ENCODE results near the gene RNU6-1.

RNU6-1 gene

DNA sequence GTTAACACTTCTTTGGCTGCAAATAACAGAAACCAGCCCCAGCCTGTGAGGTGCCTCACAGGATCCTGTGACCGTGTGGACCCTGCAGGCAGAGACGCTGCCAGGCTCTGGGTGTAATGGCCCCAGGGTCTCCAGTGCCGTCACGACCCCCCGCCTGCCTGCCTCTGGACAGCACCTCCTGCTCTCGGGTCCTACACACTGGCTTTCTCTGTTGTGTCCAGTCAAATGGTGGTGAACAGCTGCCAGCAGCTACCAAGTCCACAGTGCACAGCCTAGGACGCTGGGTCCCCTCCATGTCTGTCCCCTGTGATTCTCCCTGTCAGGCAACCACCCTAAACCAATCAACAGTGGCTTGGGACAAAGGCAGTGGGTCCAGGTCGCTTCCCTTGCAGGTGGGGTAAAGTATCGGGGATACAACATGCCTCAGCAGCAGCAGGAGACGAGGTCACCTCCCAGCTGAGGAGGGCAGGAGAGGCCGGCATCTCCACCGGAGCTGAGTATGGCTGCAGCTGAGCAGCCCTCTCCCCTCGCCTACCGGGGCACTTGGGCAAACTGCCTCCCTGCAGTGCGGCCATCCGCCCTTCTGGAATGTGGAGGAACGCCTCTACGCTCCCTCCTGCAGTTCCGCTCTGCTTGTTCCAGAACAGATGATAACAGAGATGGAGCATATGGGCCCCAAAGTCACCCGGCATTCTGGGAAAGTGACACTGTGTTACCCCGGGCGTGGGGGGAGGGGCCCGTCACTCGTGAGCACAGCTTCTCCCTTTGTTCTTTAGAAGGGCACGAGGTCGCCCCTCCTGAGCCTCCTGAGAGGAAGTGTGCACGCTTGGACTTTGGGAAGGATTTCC is 35.6 kb downstream of the RNU6-1 start:
- Histone ChIP-seq H3K9ac (ENCODE audit: low read length) (no peak overlapping the region), H3K27me3 (replicated peaks; ENCODE audit: control insufficient read depth, insufficient read depth, low read length) (no peaks in the 10 kb centered on the region), H3K36me3 (ENCODE audit: control insufficient read depth, insufficient read depth, low read length, severe bottlenecking) (peaks cover 8% of the 10 kb centered on the region), H3K4me1 (ENCODE audit: control insufficient read depth, insufficient read depth, low read length) (no peaks in the 10 kb centered on the region), H3K9me3 (ENCODE audit: control insufficient read depth, low read length) (no peaks in the 10 kb centered on the region), H3K4me3 (ENCODE audit: low read length) (no peak overlapping the region)
- no peak for DNase-seq (ENCODE audit: low read depth)

GRCh38 chr15:67803299-67803698 is 36.5 kb downstream of the RNU6-1 start:
- H3K9me3 ChIP-seq (ENCODE audit: control insufficient read depth, low read length) = no peaks in the 10 kb centered on the region
- peaks cover 5% of the 10 kb centered on the region for H3K36me3 ChIP-seq (ENCODE audit: control insufficient read depth, insufficient read depth, low read length, severe bottlenecking)
- no peak overlapping the region for H3K4me3 ChIP-seq (ENCODE audit: low read length)
- no peaks in the 10 kb centered on the region for H3K27me3 ChIP-seq (replicated peaks; ENCODE audit: control insufficient read depth, insufficient read depth, low read length)
- no peaks in the 10 kb centered on the region for H3K4me1 ChIP-seq (ENCODE audit: control insufficient read depth, insufficient read depth, low read length)
- DNase-seq (ENCODE audit: low read depth) = no peak
- no peak overlapping the region for H3K9ac ChIP-seq (ENCODE audit: low read length)

DNA sequence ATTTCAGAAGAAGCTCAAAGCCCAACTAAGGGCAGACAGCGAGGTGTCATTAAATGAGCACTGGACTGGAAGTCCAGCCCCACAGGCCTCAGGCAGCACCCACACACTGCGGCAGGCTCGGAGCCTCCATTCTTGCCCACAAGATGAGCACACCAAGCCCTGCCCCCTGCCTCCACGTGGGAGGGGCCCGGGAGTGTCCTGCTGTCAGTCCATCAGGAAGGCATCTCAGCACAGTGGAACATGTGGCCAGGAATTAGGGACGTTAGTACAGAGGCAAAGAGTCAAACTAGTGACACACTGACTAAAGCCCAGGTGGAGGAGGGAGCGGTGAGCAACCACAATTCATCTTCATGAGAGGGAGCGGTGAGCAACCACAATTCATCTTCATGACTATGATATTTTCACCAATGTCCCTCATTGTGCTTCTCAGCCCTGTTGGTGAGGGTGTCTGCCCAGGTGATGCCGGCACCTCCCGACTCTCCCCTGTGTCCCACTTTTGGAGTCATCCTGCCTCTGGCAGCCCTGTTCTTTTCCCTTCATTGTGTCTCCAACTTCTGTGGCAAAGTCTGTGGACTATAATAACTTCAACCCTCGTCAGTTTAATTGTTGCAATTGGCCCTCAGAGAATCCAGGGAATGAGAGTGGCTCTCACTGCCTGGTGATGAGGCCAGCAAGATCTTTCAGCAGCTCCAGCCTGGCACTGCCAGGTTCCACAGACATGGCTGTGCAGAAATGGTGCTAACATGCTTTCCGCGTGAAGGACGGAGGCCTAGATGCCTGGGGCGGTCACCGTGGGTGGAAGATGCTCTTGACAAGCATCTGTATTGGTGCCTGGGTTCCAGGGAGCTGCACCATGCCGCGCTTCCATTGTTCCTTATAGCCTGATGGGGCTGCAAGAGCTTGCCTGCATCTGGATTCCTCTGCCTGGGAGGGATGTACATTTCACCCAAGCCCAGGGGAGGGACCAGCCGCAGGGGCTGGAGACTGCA is 37.6 kb downstream of the RNU6-1 start:
- Histone ChIP-seq H3K9ac (ENCODE audit: low read length) (no peak overlapping the region), H3K4me1 (ENCODE audit: control insufficient read depth, insufficient read depth, low read length) (no peaks in the 10 kb centered on the region), H3K36me3 (ENCODE audit: control insufficient read depth, insufficient read depth, low read length, severe bottlenecking) (peaks cover 5% of the 10 kb centered on the region), H3K9me3 (ENCODE audit: control insufficient read depth, low read length) (no peaks in the 10 kb centered on the region), H3K27me3 (replicated peaks; ENCODE audit: control insufficient read depth, insufficient read depth, low read length) (no peaks in the 10 kb centered on the region), H3K4me3 (ENCODE audit: low read length) (no peak overlapping the region)
- DNase-seq (ENCODE audit: low read depth) = no peak

DNA sequence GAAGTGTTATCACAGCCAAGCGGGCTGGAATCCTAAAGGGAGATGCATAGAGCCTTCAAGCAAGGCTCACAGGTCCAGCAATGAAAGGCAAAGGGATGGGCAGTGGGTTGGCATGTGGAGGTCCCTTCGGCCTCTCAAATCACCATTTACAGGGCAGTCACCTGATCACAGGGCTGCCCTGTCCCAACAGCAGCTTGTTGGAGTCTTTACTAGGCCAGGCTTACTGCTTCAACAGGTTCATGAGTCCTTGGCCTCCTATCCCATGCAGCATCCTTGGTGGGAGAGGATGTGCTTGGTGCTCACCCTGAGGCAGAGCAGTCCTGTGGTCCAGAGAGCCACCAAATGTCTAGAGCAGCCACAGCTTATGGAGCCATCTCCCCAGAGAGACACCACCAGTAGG is 38.7 kb downstream of the RNU6-1 start:
- H3K36me3 ChIP-seq (ENCODE audit: control insufficient read depth, insufficient read depth, low read length, severe bottlenecking) = peaks cover 7% of the 10 kb centered on the region
- H3K9ac ChIP-seq (ENCODE audit: low read length) = no peak overlapping the region
- no peak overlapping the region for H3K4me3 ChIP-seq (ENCODE audit: low read length)
- no peaks in the 10 kb centered on the region for H3K27me3 ChIP-seq (replicated peaks; ENCODE audit: control insufficient read depth, insufficient read depth, low read length)
- DNase-seq (ENCODE audit: low read depth) = no peak
- no peaks in the 10 kb centered on the region for H3K9me3 ChIP-seq (ENCODE audit: control insufficient read depth, low read length)
- no peaks in the 10 kb centered on the region for H3K4me1 ChIP-seq (ENCODE audit: control insufficient read depth, insufficient read depth, low read length)

GRCh38 chr15:67799801-67800205 is 40.0 kb downstream of the RNU6-1 start:
- Histone ChIP-seq H3K4me1 (ENCODE audit: control insufficient read depth, insufficient read depth, low read length) (no peaks in the 10 kb centered on the region), H3K9me3 (ENCODE audit: control insufficient read depth, low read length) (peaks cover 10% of the 10 kb centered on the region), H3K9ac (ENCODE audit: low read length) (no peak overlapping the region), H3K36me3 (ENCODE audit: control insufficient read depth, insufficient read depth, low read length, severe bottlenecking) (peaks cover 9% of the 10 kb centered on the region), H3K27me3 (replicated peaks; ENCODE audit: control insufficient read depth, insufficient read depth, low read length) (no peaks in the 10 kb centered on the region), H3K4me3 (ENCODE audit: low read length) (no peak overlapping the region)
- no peak for DNase-seq (ENCODE audit: low read depth)

DNA sequence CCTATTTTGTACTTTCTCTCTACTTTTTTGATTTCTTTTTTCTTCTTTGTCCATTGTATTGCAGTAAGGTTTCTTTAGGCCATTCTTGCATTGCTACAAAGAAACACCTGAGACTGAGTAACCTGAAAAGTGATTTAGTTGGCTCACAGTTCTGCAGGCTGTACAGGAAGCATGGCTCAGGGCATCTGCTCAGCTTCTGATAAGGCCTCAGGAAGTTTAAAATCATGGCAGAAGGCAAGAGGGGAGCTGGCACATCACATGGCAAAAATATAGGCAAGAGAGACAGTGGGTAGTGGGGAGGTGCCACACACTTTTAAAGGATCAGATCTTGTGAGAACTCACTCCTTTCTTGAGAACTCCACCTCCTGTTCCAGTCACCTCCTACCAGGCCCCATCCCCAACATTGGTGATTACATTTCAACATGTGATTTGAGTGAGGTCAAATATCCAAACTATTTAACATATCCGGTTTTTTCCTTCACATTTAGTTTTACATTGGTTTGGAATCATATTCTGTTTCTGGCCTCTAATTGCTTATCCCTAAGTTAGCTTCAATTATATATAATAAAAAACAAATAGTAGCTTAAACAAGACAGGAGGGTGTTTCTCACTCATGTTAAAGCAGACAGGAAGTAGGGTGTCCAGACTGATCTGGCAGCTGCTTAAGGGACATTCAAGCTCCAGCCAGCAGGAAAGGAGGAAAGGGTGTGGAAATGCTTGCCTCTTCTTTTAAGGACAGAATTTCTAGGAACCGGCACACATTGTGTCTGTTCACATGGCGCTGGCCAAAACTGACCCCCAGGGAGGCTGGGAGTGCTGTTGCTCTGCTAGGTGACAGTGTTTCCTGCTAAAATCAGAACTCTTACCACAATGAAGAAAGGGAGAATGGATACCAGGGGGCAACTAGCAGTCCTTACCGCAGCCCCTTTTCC is 43.4 kb downstream of the RNU6-1 start:
- Histone ChIP-seq H3K4me1 (ENCODE audit: control insufficient read depth, insufficient read depth, low read length) (no peaks in the 10 kb centered on the region), H3K36me3 (ENCODE audit: control insufficient read depth, insufficient read depth, low read length, severe bottlenecking) (peaks cover 9% of the 10 kb centered on the region), H3K9ac (ENCODE audit: low read length) (no peak overlapping the region), H3K27me3 (replicated peaks; ENCODE audit: control insufficient read depth, insufficient read depth, low read length) (no peaks in the 10 kb centered on the region), H3K4me3 (ENCODE audit: low read length) (no peak overlapping the region), H3K9me3 (ENCODE audit: control insufficient read depth, low read length) (peaks cover 11% of the 10 kb centered on the region)
- DNase-seq (ENCODE audit: low read depth) = no peak

DNA sequence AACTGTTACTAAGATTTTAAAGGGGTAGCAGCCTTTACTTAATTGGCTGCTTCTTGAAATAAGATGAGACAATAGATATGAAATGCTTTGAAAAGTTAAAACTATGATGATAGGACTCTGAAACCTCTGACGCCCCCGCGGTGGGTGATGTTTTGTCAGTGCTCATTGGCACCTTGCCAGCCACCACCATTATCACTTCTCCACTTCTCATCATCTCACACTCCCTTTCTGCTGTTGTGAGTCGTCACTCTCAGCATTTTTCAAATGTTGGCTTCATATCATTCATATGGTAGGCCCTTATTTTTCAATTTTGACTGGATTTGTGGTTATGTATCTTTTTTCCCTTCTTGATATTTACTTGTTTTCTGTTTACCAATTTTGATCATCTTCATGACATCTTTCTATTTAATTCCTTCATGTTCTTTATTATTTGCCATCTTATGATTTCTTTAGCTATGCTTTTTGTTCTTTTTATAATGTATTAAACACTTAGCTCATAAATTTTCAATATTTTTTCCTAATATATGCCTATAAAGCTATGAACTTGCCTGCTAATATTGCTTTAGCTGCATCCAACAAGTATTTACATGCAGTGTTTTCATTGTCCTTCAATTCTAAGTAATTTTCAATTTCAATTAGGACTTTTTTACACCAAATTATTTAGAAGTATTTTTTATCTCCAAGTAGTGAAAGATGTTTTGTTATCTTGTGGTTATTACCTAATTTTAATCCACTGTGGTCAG is 44.8 kb downstream of the RNU6-1 start:
- Histone ChIP-seq H3K4me1 (ENCODE audit: control insufficient read depth, insufficient read depth, low read length) (no peaks in the 10 kb centered on the region), H3K4me3 (ENCODE audit: low read length) (no peak overlapping the region), H3K9me3 (ENCODE audit: control insufficient read depth, low read length) (peaks cover 11% of the 10 kb centered on the region), H3K36me3 (ENCODE audit: control insufficient read depth, insufficient read depth, low read length, severe bottlenecking) (peaks cover 4% of the 10 kb centered on the region), H3K27me3 (replicated peaks; ENCODE audit: control insufficient read depth, insufficient read depth, low read length) (no peaks in the 10 kb centered on the region), H3K9ac (ENCODE audit: low read length) (no peak overlapping the region)
- no peak for DNase-seq (ENCODE audit: low read depth)

GRCh38 chr15:67792250-67792942 is 47.4 kb downstream of the RNU6-1 start:
- DNase-seq (ENCODE audit: low read depth) = no peak
- H3K27me3 ChIP-seq (replicated peaks; ENCODE audit: control insufficient read depth, insufficient read depth, low read length) = no peaks in the 10 kb centered on the region
- H3K9me3 ChIP-seq (ENCODE audit: control insufficient read depth, low read length) = peaks cover 11% of the 10 kb centered on the region
- no peak overlapping the region for H3K9ac ChIP-seq (ENCODE audit: low read length)
- H3K36me3 ChIP-seq (ENCODE audit: control insufficient read depth, insufficient read depth, low read length, severe bottlenecking) = peaks cover 4% of the 10 kb centered on the region
- H3K4me1 ChIP-seq (ENCODE audit: control insufficient read depth, insufficient read depth, low read length) = no peaks in the 10 kb centered on the region
- no peak overlapping the region for H3K4me3 ChIP-seq (ENCODE audit: low read length)

DNA sequence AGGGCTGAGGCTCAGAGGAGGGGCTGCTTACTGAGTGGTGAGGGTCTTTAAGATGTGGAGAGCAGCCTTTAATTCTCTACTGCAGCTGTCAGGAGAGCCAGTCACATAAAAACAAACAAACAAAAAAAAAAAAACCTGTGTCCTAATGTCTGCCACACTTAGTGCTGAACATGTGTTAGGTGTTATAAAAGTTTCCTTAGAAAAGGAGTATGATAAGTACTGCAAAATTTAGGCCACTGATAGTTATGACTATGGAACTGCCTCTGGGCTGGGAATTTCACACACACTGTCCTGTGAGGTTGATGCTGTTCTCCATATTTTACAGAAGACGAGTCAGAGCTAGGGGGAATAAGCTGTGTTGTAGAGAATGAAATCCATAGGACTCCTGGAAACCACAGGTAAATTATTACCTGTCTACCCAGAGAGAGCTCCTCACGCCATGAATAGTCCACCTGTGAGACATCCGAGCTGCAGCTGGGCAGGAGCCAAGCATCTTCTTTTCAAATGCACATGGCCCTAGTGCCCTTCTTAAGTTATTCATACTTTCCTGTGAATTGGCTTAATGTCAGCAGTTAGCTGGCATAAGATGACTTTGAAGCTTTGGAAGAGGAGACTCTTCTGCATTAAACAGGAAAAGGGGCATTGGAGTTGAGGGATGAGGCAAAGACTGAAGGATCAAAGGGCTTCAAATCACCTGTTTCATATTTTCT is 49.1 kb downstream of the RNU6-1 start:
- Histone ChIP-seq H3K4me1 (ENCODE audit: control insufficient read depth, insufficient read depth, low read length) (no peaks in the 10 kb centered on the region), H3K36me3 (ENCODE audit: control insufficient read depth, insufficient read depth, low read length, severe bottlenecking) (no peaks in the 10 kb centered on the region), H3K4me3 (ENCODE audit: low read length) (no peak overlapping the region), H3K9me3 (ENCODE audit: control insufficient read depth, low read length) (peaks cover 11% of the 10 kb centered on the region), H3K9ac (ENCODE audit: low read length) (no peak overlapping the region), H3K27me3 (replicated peaks; ENCODE audit: control insufficient read depth, insufficient read depth, low read length) (no peaks in the 10 kb centered on the region)
- DNase-seq (ENCODE audit: low read depth) = no peak

All from adipocyte (in vitro differentiated cells).